HG02571 (cell line): Measurements from ENCODE around the gene TSHZ2.

ENCODE experiments used
- ATAC-seq: cut with Tn5 transposase; IDR thresholded peaks from one replicate; pipeline ENCODE4 v1.9.1; 2021; ENCODE audit warnings: mild to moderate bottlenecking, moderate library complexity; ENCODE audit not compliant: unreplicated experiment

TSHZ2 gene

GRCh38 chr20:53122853-53123252 is 150.7 kb downstream of the TSHZ2 start:
- ATAC-seq = no peak

DNA sequence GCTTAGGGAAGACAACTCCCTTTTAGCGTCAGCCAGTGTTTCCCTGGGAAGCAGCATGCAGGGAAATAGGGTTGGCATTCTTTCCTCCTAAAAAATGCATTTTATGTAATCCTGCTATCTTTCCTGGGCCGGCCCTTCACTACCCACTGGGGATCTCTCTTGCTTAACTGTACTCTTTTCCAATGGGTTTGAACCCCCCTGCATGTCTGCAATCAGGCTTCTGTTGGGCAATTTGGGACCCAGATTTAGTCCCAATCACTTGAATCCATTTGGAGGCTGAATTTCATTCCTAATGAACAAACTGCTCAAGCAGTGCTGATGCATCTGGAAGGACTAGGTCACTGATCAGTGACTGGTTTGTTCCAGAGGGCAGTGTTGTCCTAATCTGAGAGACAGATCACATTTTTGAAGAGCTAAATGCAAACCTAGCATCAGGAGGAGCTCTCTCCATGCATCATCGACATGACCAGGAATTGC is 152.0 kb downstream of the TSHZ2 start:
- no peak for ATAC-seq

GRCh38 chr20:53124803-53125202 is 152.6 kb downstream of the TSHZ2 start:
- ATAC-seq = no peak

- no peak for ATAC-seq
These were observed 154.0 kb downstream of the TSHZ2 start for GRCh38 chr20:53126185-53126584.

GRCh38 chr20:53127027-53127426 is 154.9 kb downstream of the TSHZ2 start:
- ATAC-seq = no peak

DNA sequence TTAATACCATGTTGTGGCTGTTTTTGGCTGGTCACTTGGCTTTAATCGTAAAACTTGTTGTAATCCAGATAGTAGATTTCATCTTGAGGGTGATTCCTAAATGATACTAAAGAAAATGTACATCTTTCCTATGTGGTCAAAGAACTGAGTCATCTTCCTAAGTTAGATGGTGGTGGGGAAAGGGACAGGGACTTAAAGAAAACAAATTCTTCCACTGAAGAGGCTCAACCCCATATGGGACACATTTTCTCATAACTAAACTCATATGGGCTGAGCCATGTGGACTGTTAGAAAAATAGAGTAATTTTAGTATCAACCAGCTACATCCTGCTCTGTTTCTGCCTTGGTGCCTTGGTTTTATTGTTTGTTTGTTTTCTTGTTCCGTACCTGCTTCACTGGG is 155.8 kb downstream of the TSHZ2 start:
- ATAC-seq = no peak

- no peak for ATAC-seq
These were observed 157.4 kb downstream of the TSHZ2 start for GRCh38 chr20:53129563-53129962.

DNA sequence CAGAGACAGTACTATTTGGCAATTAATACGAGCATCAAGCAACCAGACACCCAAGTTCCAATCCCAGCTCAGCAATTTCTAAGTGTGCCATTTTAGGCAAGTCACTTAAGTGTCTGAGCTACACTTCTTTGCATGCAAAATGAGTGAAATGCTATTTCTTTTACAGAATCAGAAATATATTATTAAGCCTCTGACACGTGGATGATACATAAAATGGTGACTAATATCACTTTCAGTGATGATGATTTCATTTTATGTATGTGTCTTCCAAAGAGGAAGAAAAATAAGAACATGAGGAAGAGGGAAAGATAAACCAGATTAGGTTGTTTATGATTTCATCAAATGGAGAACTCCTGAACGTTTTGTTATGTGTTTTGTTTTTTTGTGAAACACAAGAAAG is 158.6 kb downstream of the TSHZ2 start:
- ATAC-seq = no peak

DNA sequence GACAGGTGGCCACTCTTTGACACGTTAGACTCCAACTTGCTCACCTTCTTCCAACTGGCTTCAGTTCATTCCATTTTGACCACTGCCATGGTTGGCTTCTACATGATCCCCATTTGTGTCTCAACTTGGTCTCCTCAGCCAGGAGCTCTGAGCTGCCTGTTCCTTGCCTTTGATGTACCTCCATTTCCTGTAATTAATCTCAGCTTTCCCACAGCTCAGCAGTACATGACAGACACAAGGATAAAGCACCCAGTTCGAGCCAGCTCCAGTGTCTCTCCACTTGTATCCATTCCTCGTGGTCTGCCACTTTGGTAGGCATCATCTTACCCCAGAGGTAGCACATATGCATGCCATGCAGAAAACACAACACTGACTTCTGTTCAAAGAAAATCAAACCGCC is 161.0 kb downstream of the TSHZ2 start:
- ATAC-seq = no peak

- no peak for ATAC-seq
These were observed 161.5 kb downstream of the TSHZ2 start for GRCh38 chr20:53133628-53134027.

DNA sequence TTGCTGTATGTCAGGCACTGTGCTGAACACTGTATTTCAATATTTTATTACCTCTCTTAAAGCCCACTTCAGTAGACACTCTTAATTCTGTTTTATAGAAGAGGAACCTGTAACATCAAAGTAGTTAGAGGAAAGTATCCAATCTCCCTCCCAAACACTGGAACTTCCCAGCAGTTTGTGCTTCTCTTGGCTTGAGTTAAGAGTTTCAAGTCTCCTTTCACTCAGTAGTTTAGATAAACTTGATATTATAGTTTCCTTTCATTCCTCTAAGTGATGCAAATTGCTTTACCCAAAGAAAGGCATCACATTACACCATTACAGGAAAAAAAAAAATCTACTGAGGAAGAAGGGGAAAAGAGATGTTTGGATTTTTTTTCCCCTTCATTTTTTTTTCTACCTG is 164.3 kb downstream of the TSHZ2 start:
- no peak for ATAC-seq

DNA sequence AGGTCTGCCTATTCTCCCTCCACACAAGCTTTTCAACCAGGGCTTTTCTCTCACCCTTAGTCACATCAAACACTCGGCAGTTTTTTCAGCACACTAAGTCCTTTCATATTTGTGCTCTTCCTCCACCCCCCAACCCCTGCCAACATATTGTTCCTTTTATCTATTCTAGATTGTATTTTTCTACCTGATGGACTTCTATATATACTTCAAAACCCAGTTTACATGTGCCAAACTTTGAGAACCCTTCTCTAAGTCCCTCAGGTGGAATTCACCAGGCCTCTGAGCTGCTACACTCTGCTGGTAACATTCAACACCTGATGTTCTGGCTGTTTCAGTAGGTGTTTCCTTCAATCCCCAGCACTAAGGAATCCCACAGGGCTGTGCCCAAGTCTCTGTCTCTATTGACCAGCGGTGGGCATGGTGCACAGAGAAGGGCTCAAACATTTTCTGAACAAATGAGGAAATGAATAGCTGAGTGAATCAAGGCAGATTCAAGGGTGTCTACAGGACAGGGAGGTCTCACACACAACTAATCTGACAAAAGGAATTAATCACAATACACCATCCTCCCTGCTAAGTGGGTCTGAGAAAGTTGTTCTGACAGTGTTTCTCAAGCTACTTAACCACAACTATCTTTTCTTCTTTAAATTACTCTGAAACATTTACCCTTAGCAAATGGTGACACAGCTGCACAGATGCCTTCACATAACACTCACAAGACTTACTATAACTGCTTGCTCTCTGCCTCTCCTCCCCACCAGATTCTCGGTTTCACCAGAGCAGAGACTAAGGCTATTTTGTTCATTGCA is 166.5 kb downstream of the TSHZ2 start:
- peak; percentile 94 for ATAC-seq

GRCh38 chr20:53141201-53142050 is 169.3 kb downstream of the TSHZ2 start:
- no peak for ATAC-seq

DNA sequence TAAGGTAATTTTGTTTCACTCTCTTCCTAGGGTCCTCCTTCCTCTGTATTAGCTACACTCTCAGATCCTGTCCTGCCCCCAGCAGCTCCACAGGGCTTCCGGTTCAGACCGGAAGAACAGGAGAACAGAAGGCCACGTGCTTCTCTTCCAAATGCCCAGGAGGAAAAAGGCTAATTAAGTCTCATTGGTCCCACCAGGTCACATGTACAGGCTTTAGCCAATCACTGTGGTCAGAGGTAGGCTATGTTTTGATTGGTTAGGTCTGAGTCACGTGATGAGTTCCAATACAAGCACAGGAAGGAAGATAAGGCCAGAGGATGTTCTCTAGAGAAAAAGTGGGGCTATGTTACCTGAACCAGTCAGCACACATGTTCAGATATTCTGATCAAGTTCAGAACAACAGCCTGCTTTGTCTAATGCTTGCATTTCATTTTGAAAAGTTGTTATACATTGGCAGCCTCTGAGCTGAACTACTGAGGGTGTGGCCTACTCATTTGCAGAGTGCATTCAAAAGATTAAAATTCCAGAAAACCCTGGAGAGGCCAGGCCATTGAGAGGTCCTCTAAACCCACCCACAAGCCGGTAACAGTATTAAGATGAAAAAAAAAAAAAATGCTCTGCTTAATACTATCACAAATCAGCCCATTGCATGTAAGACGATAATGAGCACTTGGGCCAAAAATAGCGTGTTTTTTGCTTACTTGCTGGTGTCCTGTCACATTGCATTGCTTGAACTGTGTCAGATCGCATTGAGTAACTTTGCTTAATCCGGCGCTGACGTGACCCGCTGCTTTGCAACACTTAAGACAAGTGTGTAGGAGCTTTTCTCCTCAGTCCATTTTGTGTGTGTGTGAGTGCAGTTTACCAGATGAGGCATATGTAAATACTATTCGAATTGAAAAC is 170.3 kb downstream of the TSHZ2 start:
- ATAC-seq = no peak

- ATAC-seq = no peak
These were observed 174.2 kb downstream of the TSHZ2 start for GRCh38 chr20:53146201-53146891.

DNA sequence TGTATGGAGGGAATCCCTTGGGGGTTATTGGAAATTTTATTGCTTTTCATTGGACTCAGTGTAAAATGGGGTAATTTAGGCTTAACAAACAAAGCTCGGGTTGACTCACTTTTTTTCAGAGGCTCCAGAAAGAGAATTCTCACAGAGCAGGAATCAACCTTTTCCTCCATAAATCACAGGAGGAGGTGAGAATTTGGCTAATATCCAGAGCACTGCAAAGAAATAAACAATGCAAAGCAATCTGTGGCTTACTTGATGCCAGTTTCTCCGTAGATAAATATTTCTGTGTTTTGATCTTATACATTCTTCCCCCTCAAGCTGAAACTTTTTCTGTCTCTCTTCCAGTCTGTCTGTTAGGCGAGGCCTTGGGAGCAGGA is 176.6 kb downstream of the TSHZ2 start:
- no peak for ATAC-seq

- no peak for ATAC-seq
These were observed 177.2 kb downstream of the TSHZ2 start for GRCh38 chr20:53149148-53149889.

DNA sequence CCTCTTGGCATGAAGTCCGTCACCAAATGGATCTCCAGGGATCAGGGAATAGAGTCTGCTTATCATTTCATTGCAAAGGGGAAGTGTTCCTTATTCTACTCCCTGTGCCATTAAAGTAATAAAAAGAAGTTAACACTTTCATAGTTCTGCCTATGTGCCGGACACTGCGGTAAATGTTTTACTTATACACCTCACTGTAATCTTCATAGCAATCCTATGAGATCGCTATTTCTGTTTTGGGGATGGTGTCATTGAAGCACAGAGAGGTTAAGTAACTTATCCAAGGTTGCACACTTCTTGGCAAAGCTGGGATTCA is 177.7 kb downstream of the TSHZ2 start:
- ATAC-seq = no peak

DNA sequence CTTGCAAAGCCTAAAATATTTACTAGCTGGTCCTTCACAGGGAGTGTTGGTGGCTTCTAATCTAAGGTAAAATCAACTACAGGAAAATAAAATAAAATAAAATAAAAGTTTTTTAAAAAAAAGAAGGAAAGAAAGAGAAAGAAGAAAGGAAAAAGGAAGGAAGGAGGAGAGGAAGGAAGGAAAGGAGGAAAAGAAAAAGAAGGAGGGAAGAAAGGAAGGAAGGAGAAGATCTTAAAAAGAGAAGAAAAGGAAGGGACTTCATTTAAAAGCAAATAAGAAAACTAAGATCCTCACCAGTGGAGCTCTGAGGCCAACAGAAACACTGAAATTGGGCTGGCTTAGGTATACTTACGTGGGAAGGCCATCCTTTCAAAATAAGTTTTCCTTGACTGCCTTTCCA is 178.4 kb downstream of the TSHZ2 start:
- no peak for ATAC-seq

DNA sequence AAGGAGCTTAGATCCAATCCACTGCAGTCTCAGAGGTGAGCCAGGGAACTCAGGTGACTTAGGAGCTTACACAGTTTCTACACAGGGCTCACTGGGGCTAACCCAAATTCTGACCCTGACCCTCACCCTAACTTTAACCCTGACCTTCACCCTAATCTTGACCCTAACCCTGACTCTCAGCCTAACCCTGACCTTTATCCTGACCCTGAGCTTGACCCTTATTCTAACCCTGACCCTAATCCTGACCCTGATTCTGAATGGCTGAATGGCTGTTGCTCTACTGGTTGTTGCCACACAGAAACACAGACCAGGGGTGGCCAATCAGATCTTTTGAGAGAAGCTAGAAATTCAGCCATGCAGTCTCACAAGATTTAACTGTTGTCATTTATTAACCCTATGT is 180.1 kb downstream of the TSHZ2 start:
- no peak for ATAC-seq
